Astrocyte of the cerebellum (primary cell): ENCODE measurements around the gene SLCO2A1.

Experiments
- DNase-seq: peaks from one replicate; pipeline ENCODE4 v3.0.0-alpha.2; 2011; ENCODE audit warnings: low read depth
- H3K4me3 ChIP-seq: 2 replicates; pipeline ENCODE4 v1.5.1; 2011; ENCODE audit warnings: mild to moderate bottlenecking, low read depth, low read length, moderate library complexity
- CTCF ChIP-seq: IDR thresholded peaks from 2 replicates; pipeline ENCODE4 v1.5.1; 2012; ENCODE audit warnings: low read length, low read depth, moderate library complexity, mild to moderate bottlenecking; ENCODE audit errors: missing control alignments
- in situ Hi-C: cut with HindIII; loops from 2 replicates; pipeline ENCODE4 v1.10.0; 2017; ENCODE audit warnings: low sequenced_read_pairs

The SLCO2A1 gene

GRCh38 chr3:133998691-133999241 lies 31.0 kb downstream of the SLCO2A1 start:
- in situ Hi-C loops: no loop called here
- H3K4me3 ChIP-seq: no peak overlapping the region
- TF ChIP-seq CTCF: no peak
- no peak for DNase-seq

- in situ Hi-C loops: no loop called here
- H3K4me3 ChIP-seq: no peak overlapping the region
- DNase-seq: no peak
- TF ChIP-seq CTCF: no peak
Observed at GRCh38 chr3:133997871-133998635, 31.7 kb downstream of the SLCO2A1 start.

- no peak for TF ChIP-seq CTCF
- in situ Hi-C loops: no loop called here
- no peak overlapping the region for H3K4me3 ChIP-seq
- DNase-seq: no peak
Observed at GRCh38 chr3:133996996-133997395, 32.7 kb downstream of the SLCO2A1 start.

- in situ Hi-C loops: no loop called here
- no peak for TF ChIP-seq CTCF
- no peak overlapping the region for H3K4me3 ChIP-seq
- peak; percentile 37 for DNase-seq
Observed at GRCh38 chr3:133996251-133996661, 33.5 kb downstream of the SLCO2A1 start.

- in situ Hi-C loops: no loop called here
- TF ChIP-seq CTCF: no peak
- DNase-seq: no peak
Observed at GRCh38 chr3:133995264-133995663, 34.5 kb downstream of the SLCO2A1 start.

GRCh38 chr3:133994166-133994890 lies 35.4 kb downstream of the SLCO2A1 start:
- no peak for DNase-seq
- TF ChIP-seq CTCF: no peak
- no peak overlapping the region for H3K4me3 ChIP-seq
- in situ Hi-C loops: no loop called here

More at GRCh38 chr3:133995264-133995663, 34.5 kb downstream of the SLCO2A1 start:
- no peak overlapping the region for H3K4me3 ChIP-seq
